H1 (cell line): ENCODE results near the gene AURKAIP1. TPM values are rescaled to one million over a fixed set of nuclear protein-coding genes. Genes with fewer than 3 reads are reported as not detected.

Source experiments
- CTCF ChIA-PET: fragments of 300-600 bp; sonication (Branson Sonifier 250); formaldehyde crosslinking; loops from one replicate; lab custom pipeline; 2021; ENCODE audit not compliant: partially characterized antibody; lab: Charles Lee
- POLR2A ChIA-PET: fragments of 300-600 bp; sonication (Branson Sonifier 250); formaldehyde crosslinking; loops from one replicate; lab custom pipeline; 2021; ENCODE audit warnings: inconsistent platforms; ENCODE audit not compliant: partially characterized antibody; lab: Charles Lee
- DNase-seq, 2 experiments: peaks; one replicate each; pipeline versions ENCODE4 v3.0.0 to v3.0.0-alpha.2; 2010 to 2022; ENCODE audit warnings: low spot score in 2 of 2, low read depth in 1 of 2, mixed read lengths in 1 of 2
- FAIRE-seq: peaks from 2 replicates; lab custom pipeline; 2011; peaks lifted over from hg19 to GRCh38; lab: Jason Lieb, UNC
- H2AFZ ChIP-seq: 2 replicates; pipeline ENCODE4 v1.8.1; 2012; ENCODE audit warnings: low read length, inconsistent platforms
- H2AK5ac ChIP-seq: 2 replicates; pipeline ENCODE4 v1.6.1; 2013; ENCODE audit warnings: low read depth, low read length
- H2BK120ac ChIP-seq: replicated peaks from 2 replicates; pipeline ENCODE3; 2013; ENCODE audit warnings: low read depth, low read length, inconsistent platforms
- H2BK12ac ChIP-seq: 2 replicates; pipeline ENCODE4 v1.6.1; 2013; ENCODE audit warnings: low read depth, low read length
- H2BK15ac ChIP-seq: 2 replicates; pipeline ENCODE4 v1.6.1; 2013; ENCODE audit warnings: low read length
- H2BK20ac ChIP-seq: 2 replicates; pipeline ENCODE4 v1.6.1; 2013; ENCODE audit warnings: low read length
- H2BK5ac ChIP-seq: 2 replicates; pipeline ENCODE4 v1.6.1; 2013; ENCODE audit warnings: low read depth, low read length
- H3K14ac ChIP-seq: 2 replicates; pipeline ENCODE4 v1.6.1; 2013; ENCODE audit warnings: inconsistent platforms; ENCODE audit not compliant: insufficient read length
- H3K18ac ChIP-seq: 2 replicates; pipeline ENCODE4 v1.6.1; 2013; ENCODE audit warnings: low read length; ENCODE audit errors: extremely low read depth
- H3K23ac ChIP-seq: 2 replicates; pipeline ENCODE4 v1.6.1; 2013; ENCODE audit warnings: inconsistent platforms; ENCODE audit not compliant: insufficient read length
- H3K23me2 ChIP-seq: 2 replicates; pipeline ENCODE4 v1.6.1; 2013; ENCODE audit warnings: low read depth, low read length
- H3K27ac ChIP-seq: 2 replicates; pipeline ENCODE4 v1.6.1; 2011; ENCODE audit warnings: low read depth, low read length, inconsistent platforms
- H3K27me3 ChIP-seq, 4 experiments: replicated peaks in 1 of 4; 1 replicate in 1 of 4; 2 replicates in 3 of 4; pipeline versions ENCODE4 v1.6.1 to v1.8.1; 2011 to 2013; ENCODE audit warnings: low read length in 3 of 4, mild to moderate bottlenecking in 3 of 4, inconsistent platforms in 2 of 4, mixed read lengths in 2 of 4, moderate library complexity in 1 of 4; ENCODE audit not compliant: control insufficient read depth in 3 of 4, insufficient read depth in 3 of 4; ENCODE audit errors: extremely low read depth in 1 of 4
- H3K36me3 ChIP-seq, 4 experiments: 2 replicates each; pipeline versions ENCODE4 v1.6.1 to v1.8.1; 2011 to 2013; ENCODE audit warnings: mild to moderate bottlenecking in 4 of 4, low read length in 3 of 4, moderate library complexity in 2 of 4, control low read depth in 1 of 4, inconsistent platforms in 1 of 4; ENCODE audit not compliant: insufficient read depth in 4 of 4, control insufficient read depth in 2 of 4
- H3K4ac ChIP-seq: replicated peaks from 2 replicates; pipeline ENCODE3; 2013; ENCODE audit warnings: low read length, low read depth, mixed read lengths, inconsistent platforms; ENCODE audit not compliant: insufficient read length
- H3K4me1 ChIP-seq, 4 experiments: replicated peaks in 1 of 4; 1 replicate in 1 of 4; 2 replicates in 3 of 4; pipeline versions ENCODE4 v1.6.1 to v1.8.1; 2011 to 2013; ENCODE audit warnings: low read length in 3 of 4, inconsistent platforms in 2 of 4, mixed read lengths in 1 of 4; ENCODE audit not compliant: insufficient read depth in 4 of 4, control insufficient read depth in 3 of 4
- H3K4me2 ChIP-seq, 2 experiments: 2 replicates each; pipeline versions ENCODE4 v1.6.1 to v1.8.1; 2011 to 2013; ENCODE audit warnings: low read depth in 2 of 2, low read length in 2 of 2, control low read depth in 1 of 2, inconsistent platforms in 1 of 2, mild to moderate bottlenecking in 1 of 2; ENCODE audit not compliant: insufficient read depth in 1 of 2
- H3K4me3 ChIP-seq, 4 experiments: fragments of 200-600, 300-600 bp in 1 of 4; sonication (generic), shearing (Covaris generic), sonication (Bioruptor Twin) in 1 of 4; 2 replicates each; pipeline versions ENCODE4 v1.5.1 to v1.8.1; 2011 to 2016; ENCODE audit warnings: low read length in 4 of 4, low read depth in 3 of 4, control low read depth in 2 of 4, inconsistent platforms in 2 of 4, mild to moderate bottlenecking in 2 of 4, mixed read lengths in 1 of 4, moderate library complexity in 1 of 4; ENCODE audit not compliant: insufficient read depth in 2 of 4; ENCODE audit errors: extremely low read depth in 1 of 4
- H3K56ac ChIP-seq: replicated peaks from 2 replicates; pipeline ENCODE3; 2013; ENCODE audit warnings: low read depth, mild to moderate bottlenecking, mixed read lengths, low read length, inconsistent platforms; ENCODE audit not compliant: insufficient read length
- H3K79me1 ChIP-seq: 2 replicates; pipeline ENCODE4 v1.6.1; 2013; ENCODE audit warnings: low read depth, low read length, control low read depth
- H3K79me2 ChIP-seq, 2 experiments: 2 replicates each; pipeline versions ENCODE4 v1.6.1 to v1.8.1; 2012 to 2013; ENCODE audit warnings: low read length in 2 of 2, mild to moderate bottlenecking in 2 of 2, inconsistent platforms in 1 of 2; ENCODE audit not compliant: insufficient read depth in 2 of 2, control insufficient read depth in 1 of 2
- H3K9ac ChIP-seq, 4 experiments: replicated peaks in 1 of 4; 1 replicate in 1 of 4; 2 replicates in 3 of 4; pipeline versions ENCODE4 v1.6.1 to v1.8.1; 2011 to 2013; ENCODE audit warnings: low read depth in 3 of 4, low read length in 3 of 4, control low read depth in 2 of 4, mild to moderate bottlenecking in 2 of 4, moderate library complexity in 2 of 4, inconsistent platforms in 1 of 4; ENCODE audit errors: extremely low read depth in 1 of 4
- H3K9me3 ChIP-seq, 2 experiments: 2 replicates each; pipeline versions ENCODE4 v1.6.1 to v1.8.1; 2012 to 2013; ENCODE audit warnings: mild to moderate bottlenecking in 2 of 2, moderate library complexity in 2 of 2, control low read depth in 1 of 2, inconsistent platforms in 1 of 2, low read depth in 1 of 2, low read length in 1 of 2, mixed read lengths in 1 of 2; ENCODE audit not compliant: insufficient read depth in 2 of 2
- H4K20me1 ChIP-seq, 2 experiments: replicated peaks in 1 of 2; 2 replicates each; pipeline versions ENCODE3 to v1.8.1; 2011 to 2013; ENCODE audit warnings: inconsistent platforms in 2 of 2, low read length in 2 of 2, mild to moderate bottlenecking in 1 of 2; ENCODE audit not compliant: insufficient read depth in 2 of 2, control insufficient read depth in 1 of 2
- H4K5ac ChIP-seq: 2 replicates; pipeline ENCODE4 v1.6.1; 2013; ENCODE audit warnings: low read length, low read depth, mixed read lengths, inconsistent platforms; ENCODE audit not compliant: insufficient read length
- H4K8ac ChIP-seq: 2 replicates; pipeline ENCODE4 v1.8.0; 2013; ENCODE audit warnings: mild to moderate bottlenecking, moderate library complexity, low read length, inconsistent platforms; ENCODE audit not compliant: insufficient read depth; ENCODE audit errors: extremely low read depth
- H4K91ac ChIP-seq: replicated peaks from 2 replicates; pipeline ENCODE3; 2013; ENCODE audit warnings: low read length, mixed read lengths, inconsistent platforms; ENCODE audit not compliant: insufficient read length
- ASH2L ChIP-seq: fragments of 200-600, 300-600 bp; sonication (generic); IDR thresholded peaks from one replicate; pipeline ENCODE4 v1.7.1; 2017; ENCODE audit warnings: low read length
- BACH1 ChIP-seq: IDR thresholded peaks from 2 replicates; pipeline ENCODE4 v1.6.1; 2012; ENCODE audit warnings: low read length, improper control_type of control experiment
- BRCA1 ChIP-seq: IDR thresholded peaks from 2 replicates; pipeline ENCODE4 v1.6.1; 2012; ENCODE audit warnings: low read depth, low read length, improper control_type of control experiment
- CHD2 ChIP-seq: IDR thresholded peaks from 2 replicates; pipeline ENCODE4 v1.6.1; 2012; ENCODE audit warnings: low read length, improper control_type of control experiment
- JUN ChIP-seq: IDR thresholded peaks from 2 replicates; pipeline ENCODE4 v1.6.1; 2011; ENCODE audit warnings: low read depth, mild to moderate bottlenecking, improper control_type of control experiment, low read length
- MAFK ChIP-seq: IDR thresholded peaks from 2 replicates; pipeline ENCODE4 v1.6.1; 2012; ENCODE audit warnings: low read depth, mild to moderate bottlenecking, improper control_type of control experiment, low read length
- PHF8 ChIP-seq: fragments of 200-600 bp; sonication (generic); conservative IDR thresholded peaks from 2 replicates; pipeline ENCODE4 v1.7.1; 2012; ENCODE audit warnings: low read depth, mild to moderate bottlenecking, inconsistent platforms, low read length, moderate library complexity
- POLR2AphosphoS5 ChIP-seq: IDR thresholded peaks from 2 replicates; pipeline ENCODE4 v1.6.1; 2011; ENCODE audit warnings: low read depth, low read length
- RFX5 ChIP-seq: IDR thresholded peaks from 2 replicates; pipeline ENCODE4 v1.6.1; 2011; ENCODE audit warnings: low read depth, low read length, improper control_type of control experiment, borderline replicate concordance
- SP2 ChIP-seq: IDR thresholded peaks from 2 replicates; pipeline ENCODE4 v1.6.1; 2012; ENCODE audit warnings: mild to moderate bottlenecking, low read length, inconsistent platforms
- TAF1 ChIP-seq: IDR thresholded peaks from 2 replicates; pipeline ENCODE4 v1.6.1; 2011; ENCODE audit warnings: mild to moderate bottlenecking, low read depth, low read length
- TAF7 ChIP-seq: optimal IDR thresholded peaks from 2 replicates; pipeline ENCODE3; 2011; ENCODE audit warnings: low read depth, mild to moderate bottlenecking, inconsistent platforms, low read length, moderate library complexity, borderline replicate concordance
- WGBS, 2 experiments: shearing (Covaris generic) in 1 of 2; methylation state at CpG; one replicate each; pipeline versions ENCODE4 v1.1.6 to v1.1.7; 2013 to 2015; ENCODE audit warnings: low lambda C conversion rate in 2 of 2, mixed read lengths in 2 of 2, inconsistent platforms in 1 of 2, low coverage in 1 of 2, missing lambda C conversion rate in 1 of 2; ENCODE audit not compliant: insufficient replicate concordance in 2 of 2, insufficient coverage in 1 of 2, insufficient read length in 1 of 2; ENCODE audit errors: extremely low coverage in 1 of 2, missing lambda C conversion rate in 1 of 2; 5-methylcytosine and 5-hydroxymethylcytosine counted together
- polyA plus RNA-seq, 7 experiments: library from polyadenylated mRNA; depleted of rRNA in 3 of 7; stranded (reverse) in 5 of 7; unstranded in 2 of 7; fragments of >200 nt in 5 of 7; fragments of 200-250 nt in 2 of 7; gene quantifications; 1 replicate in 5 of 7; 2 replicates in 1 of 7; 4 replicates in 1 of 7; pipeline versions ENCODE4 v1.2.1 to v1.2.3, GENCODE V29; 2011 to 2013; ENCODE audit warnings: missing spikeins in 2 of 7, mixed read lengths in 2 of 7
- total RNA-seq: library from RNA; stranded (reverse); fragmentation: NEBNext Ultra II Directional; extraction: Animal tissue kit (Norgen Biotek cat#: 25700); gene quantifications from 2 replicates; pipeline ENCODE4 v1.2.1, GENCODE V29; 2021

The AURKAIP1 gene
- total and polyA plus RNA-seq, 2 of the 8 experiments (the other 6 are each of a cell fraction or from before 2014, with no cell fraction given), result 87.8 to 194 TPM

GRCh38 chr1:1394116-1394515 lies 19.1 kb upstream of the AURKAIP1 start:
- no peak overlapping the region for H3K23ac ChIP-seq
- no peak for DNase-seq
- H3K14ac ChIP-seq, result no peak overlapping the region
- peaks cover 6 to 14% of the 10 kb centered on the region in 2 experiments for H4K20me1 ChIP-seq
- H3K27ac ChIP-seq, result no peak overlapping the region
- WGBS, 2 experiments, result 91% methylated on average over 7 of the region's 7 CpGs; no CpG with 5 or more reads in 1 of the 2 experiments
- H3K9me3 ChIP-seq, result no peaks in the 10 kb centered on the region
- FAIRE-seq, result no peak
- H3K27me3 ChIP-seq, result no peaks in the 10 kb centered on the region
- H2BK12ac ChIP-seq, result no peak overlapping the region
- peaks cover 52 to 82% (median 67%) of the 10 kb centered on the region in 4 experiments for H3K36me3 ChIP-seq
- H2BK120ac ChIP-seq, result no peak overlapping the region
- H2AK5ac ChIP-seq, result no peak overlapping the region
- CTCF ChIA-PET, result interaction anchor here (1.8 kb wide), 1 partner anchor 44 kb away, joined by 3 read pairs; no protein-coding TSS in a partner anchor
- no peak overlapping the region for H2BK20ac ChIP-seq
- no peak overlapping the region for H3K56ac ChIP-seq
- no peak overlapping the region for H4K5ac ChIP-seq
- TF ChIP-seq CHD2, result no peak
- no peak for TF ChIP-seq TAF7
- TF ChIP-seq PHF8, result no peak
- TF ChIP-seq MAFK, result no peak
- no peak for TF ChIP-seq BACH1
- no peak for TF ChIP-seq SP2
- no peak for TF ChIP-seq RFX5
- TF ChIP-seq JUN, result no peak
- no peak for TF ChIP-seq ASH2L
- TF ChIP-seq TAF1, result no peak
- TF ChIP-seq POLR2AphosphoS5, result no peak
- TF ChIP-seq BRCA1, result no peak
- peaks cover 9% of the 10 kb centered on the region for H3K79me1 ChIP-seq
- H3K9ac ChIP-seq, result no peak overlapping the region
- no peak overlapping the region for H2AFZ ChIP-seq
- no peak overlapping the region for H2BK15ac ChIP-seq
- no peak overlapping the region for H2BK5ac ChIP-seq
- no peak overlapping the region for H4K91ac ChIP-seq
- POLR2A ChIA-PET, result interaction anchor here (20.0 to 33.4 kb wide), 3 partner anchors 2 to 37 kb away, joined by 515 to 719 read pairs (median 719); partner anchors contain the start of genes ANKRD65, AURKAIP1, CCNL2 and MRPL20
- H4K8ac ChIP-seq, result peak overlapping the region; percentile 36; the same call in 1 of the 2 replicates
- H3K23me2 ChIP-seq, result peaks cover 8% of the 10 kb centered on the region
- no peak overlapping the region for H3K18ac ChIP-seq
- H3K4ac ChIP-seq, result no peak overlapping the region
- no peak overlapping the region for H3K4me2 ChIP-seq
- H3K79me2 ChIP-seq, result peaks cover 6 to 36% of the 10 kb centered on the region in 2 experiments; a peak in 3 of 4 replicates
- peaks cover 0 to 7% (median 4%) of the 10 kb centered on the region in 4 experiments; a peak in 3 of 7 replicates for H3K4me1 ChIP-seq
- no peak overlapping the region for H3K4me3 ChIP-seq
